Measurements from ENCODE around the gene APC.

APC gene

DNA sequence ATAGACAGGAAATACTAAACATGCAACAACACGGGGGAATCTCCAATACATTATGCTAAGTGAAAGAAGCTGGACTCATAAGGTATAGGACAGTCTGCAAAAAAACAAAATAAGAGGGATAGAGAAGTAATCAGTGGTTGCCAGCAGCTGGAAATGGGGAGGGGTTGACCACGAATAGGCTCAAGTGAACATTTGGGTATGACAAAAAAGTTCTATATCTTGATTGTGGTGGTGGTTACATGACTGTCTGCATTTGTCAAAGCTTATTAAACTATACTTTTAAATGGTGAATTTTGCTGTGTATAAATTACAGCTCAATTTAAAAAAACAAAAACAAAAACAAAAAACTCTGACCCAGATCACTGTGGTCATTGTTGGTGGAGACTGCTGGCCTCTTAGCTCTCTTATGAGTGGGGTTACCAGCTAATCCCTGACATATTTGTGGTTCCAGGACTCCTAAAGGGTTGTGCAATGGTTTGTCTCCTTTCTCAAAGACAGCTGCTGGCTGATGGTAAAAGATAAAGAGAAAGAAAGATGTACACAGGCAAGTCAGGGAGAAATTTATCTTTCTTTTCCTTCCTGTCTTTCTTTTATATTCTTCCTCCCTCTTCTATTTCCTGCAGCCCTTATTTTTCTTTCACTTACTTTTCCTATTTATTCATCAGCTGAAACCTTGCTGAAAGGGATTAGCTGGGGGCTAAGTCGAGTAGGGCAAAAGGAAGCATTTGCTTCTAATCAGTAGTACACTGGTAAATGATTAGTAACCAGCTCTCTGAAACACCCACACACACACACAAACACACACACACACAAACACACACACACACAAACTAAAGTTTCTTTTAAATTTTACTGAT lies 42.6 kb upstream of the APC start:
- TF ChIP-seq ISL1 (CRISPR knock-in tag; IDR thresholded peaks at IDR 0.05) (0 out of 2 replicates have a peak, but pooled peaks have one; percentile 10), ARNTL (CRISPR knock-in tag; IDR thresholded peaks at IDR 0.05; ENCODE audit: borderline replicate concordance, low read depth) (no peak)
- ATAC-seq: peak; percentile 45; the same call in 2 of the 3 replicates

DNA sequence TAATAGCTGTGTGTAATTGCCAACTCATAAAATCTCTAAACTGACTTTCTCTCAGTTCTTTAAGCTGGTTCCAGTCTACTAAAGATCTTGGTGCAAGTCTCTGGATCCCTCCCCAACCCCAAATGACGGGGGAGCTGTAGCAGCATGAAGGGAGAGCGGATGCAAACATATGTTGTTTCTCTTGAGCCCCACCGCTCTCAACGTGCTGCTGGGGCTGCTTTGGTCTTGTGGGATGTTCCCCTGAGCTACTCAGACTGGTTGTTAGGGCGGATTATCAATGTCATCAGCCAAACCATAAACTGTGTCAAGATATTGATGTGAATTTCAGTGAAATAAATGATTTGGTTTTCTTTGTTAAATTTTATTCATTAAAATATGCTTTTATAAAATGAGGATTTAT lies 40.9 kb upstream of the APC start:
- no peak for ATAC-seq
- TF ChIP-seq ARNTL (CRISPR knock-in tag; IDR thresholded peaks at IDR 0.05; ENCODE audit: borderline replicate concordance, low read depth) (no peak), BACH2 (CRISPR knock-in tag; IDR thresholded peaks at IDR 0.05; ENCODE audit: borderline replicate concordance) (no peak), CSDC2 (CRISPR knock-in tag; IDR thresholded peaks at IDR 0.05) (no peak), PPARA (CRISPR knock-in tag; IDR thresholded peaks at IDR 0.05; ENCODE audit: borderline replicate concordance) (no peak), SNAI2 (CRISPR knock-in tag; IDR thresholded peaks at IDR 0.05) (no peak), ZNF565 (CRISPR knock-in tag; conservative IDR thresholded peaks at IDR 0.05; ENCODE audit: low read depth) (no peak), GLIS3 (CRISPR knock-in tag; IDR thresholded peaks at IDR 0.05) (no peak), ZC3H10 (CRISPR knock-in tag; IDR thresholded peaks at IDR 0.05) (no peak), TOX (CRISPR knock-in tag; IDR thresholded peaks at IDR 0.05; ENCODE audit: borderline replicate concordance) (no peak), ZNF70 (CRISPR knock-in tag; IDR thresholded peaks at IDR 0.05) (no peak), ZFP3 (CRISPR knock-in tag; IDR thresholded peaks at IDR 0.05) (no peak), ESRRG (CRISPR knock-in tag; IDR thresholded peaks at IDR 0.05) (no peak), OSR1 (CRISPR knock-in tag; IDR thresholded peaks at IDR 0.05) (no peak), TCF4 (CRISPR knock-in tag; IDR thresholded peaks at IDR 0.05; ENCODE audit: borderline replicate concordance) (no peak), ZFP30 (CRISPR knock-in tag; IDR thresholded peaks at IDR 0.05) (no peak)
- TF ChIP-seq, protein P1, sequence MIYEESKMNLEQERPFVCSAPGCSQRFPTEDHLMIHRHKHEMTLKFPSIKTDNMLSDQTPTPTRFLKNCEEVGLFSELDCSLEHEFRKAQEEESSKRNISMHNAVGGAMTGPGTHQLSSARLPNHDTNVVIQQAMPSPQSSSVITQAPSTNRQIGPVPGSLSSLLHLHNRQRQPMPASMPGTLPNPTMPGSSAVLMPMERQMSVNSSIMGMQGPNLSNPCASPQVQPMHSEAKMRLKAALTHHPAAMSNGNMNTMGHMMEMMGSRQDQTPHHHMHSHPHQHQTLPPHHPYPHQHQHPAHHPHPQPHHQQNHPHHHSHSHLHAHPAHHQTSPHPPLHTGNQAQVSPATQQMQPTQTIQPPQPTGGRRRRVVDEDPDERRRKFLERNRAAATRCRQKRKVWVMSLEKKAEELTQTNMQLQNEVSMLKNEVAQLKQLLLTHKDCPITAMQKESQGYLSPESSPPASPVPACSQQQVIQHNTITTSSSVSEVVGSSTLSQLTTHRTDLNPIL (CRISPR knock-in tag; IDR thresholded peaks at IDR 0.05; ENCODE audit: low read depth): no peak
- TF ChIP-seq, protein P2, sequence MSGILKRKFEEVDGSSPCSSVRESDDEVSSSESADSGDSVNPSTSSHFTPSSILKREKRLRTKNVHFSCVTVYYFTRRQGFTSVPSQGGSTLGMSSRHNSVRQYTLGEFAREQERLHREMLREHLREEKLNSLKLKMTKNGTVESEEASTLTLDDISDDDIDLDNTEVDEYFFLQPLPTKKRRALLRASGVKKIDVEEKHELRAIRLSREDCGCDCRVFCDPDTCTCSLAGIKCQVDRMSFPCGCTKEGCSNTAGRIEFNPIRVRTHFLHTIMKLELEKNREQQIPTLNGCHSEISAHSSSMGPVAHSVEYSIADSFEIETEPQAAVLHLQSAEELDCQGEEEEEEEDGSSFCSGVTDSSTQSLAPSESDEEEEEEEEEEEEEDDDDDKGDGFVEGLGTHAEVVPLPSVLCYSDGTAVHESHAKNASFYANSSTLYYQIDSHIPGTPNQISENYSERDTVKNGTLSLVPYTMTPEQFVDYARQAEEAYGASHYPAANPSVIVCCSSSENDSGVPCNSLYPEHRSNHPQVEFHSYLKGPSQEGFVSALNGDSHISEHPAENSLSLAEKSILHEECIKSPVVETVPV (CRISPR knock-in tag; IDR thresholded peaks at IDR 0.05): no peak
- TF ChIP-seq, protein P3, sequence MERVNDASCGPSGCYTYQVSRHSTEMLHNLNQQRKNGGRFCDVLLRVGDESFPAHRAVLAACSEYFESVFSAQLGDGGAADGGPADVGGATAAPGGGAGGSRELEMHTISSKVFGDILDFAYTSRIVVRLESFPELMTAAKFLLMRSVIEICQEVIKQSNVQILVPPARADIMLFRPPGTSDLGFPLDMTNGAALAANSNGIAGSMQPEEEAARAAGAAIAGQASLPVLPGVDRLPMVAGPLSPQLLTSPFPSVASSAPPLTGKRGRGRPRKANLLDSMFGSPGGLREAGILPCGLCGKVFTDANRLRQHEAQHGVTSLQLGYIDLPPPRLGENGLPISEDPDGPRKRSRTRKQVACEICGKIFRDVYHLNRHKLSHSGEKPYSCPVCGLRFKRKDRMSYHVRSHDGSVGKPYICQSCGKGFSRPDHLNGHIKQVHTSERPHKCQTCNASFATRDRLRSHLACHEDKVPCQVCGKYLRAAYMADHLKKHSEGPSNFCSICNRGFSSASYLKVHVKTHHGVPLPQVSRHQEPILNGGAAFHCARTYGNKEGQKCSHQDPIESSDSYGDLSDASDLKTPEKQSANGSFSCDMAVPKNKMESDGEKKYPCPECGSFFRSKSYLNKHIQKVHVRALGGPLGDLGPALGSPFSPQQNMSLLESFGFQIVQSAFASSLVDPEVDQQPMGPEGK (CRISPR knock-in tag; IDR thresholded peaks at IDR 0.05; ENCODE audit: borderline replicate concordance): no peak

DNA sequence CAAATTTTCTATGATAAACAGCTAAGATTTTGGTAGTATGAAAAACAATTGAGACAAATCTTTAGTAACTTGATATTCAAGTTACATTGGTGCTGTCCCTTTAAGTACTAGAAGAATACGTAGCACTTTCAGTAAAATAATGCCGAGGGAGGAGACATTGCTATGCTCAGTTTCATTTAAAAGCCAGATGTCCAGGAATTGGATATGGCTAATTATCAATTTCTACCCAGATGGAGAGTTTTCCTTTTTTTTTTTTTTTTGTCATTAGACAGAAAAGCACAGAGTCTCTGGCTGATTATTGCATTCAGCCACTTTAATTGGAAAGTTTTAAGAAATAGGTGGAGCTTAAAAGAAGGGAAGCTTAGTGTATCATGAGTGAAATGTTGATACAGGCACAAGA lies 40.4 kb upstream of the APC start:
- TF ChIP-seq, protein P2 (CRISPR knock-in tag; IDR thresholded peaks at IDR 0.05): no peak
- TF ChIP-seq TCF4 (CRISPR knock-in tag; IDR thresholded peaks at IDR 0.05; ENCODE audit: borderline replicate concordance): peak; percentile 44; the same call in 1 of the 2 replicates
- no peak for ATAC-seq

DNA sequence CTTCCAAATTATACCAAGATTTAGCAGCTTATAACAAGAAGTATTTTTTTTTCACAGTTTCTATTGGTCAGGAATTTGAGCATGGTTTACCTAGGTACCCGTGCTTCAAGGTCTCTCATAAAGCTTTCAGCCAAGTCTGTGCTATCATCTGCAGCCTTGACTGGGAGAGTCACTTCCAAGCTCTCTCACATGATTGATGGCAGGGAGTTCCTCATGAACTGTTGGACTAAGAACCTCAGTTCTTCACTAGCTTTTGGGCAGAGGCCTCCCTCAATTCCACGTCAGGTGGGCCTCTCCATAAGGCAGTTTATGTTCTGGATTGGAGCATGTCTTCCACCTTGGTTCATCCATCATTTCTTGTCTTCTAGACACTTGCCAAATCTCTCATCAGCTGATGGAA lies 39.9 kb upstream of the APC start:
- ATAC-seq: no peak
- TF ChIP-seq RARB (CRISPR knock-in tag; IDR thresholded peaks at IDR 0.05) (no peak), BACH2 (CRISPR knock-in tag; IDR thresholded peaks at IDR 0.05; ENCODE audit: borderline replicate concordance) (no peak), ZNF70 (CRISPR knock-in tag; IDR thresholded peaks at IDR 0.05) (no peak), ZFP3 (CRISPR knock-in tag; IDR thresholded peaks at IDR 0.05) (no peak), ZNF565 (CRISPR knock-in tag; conservative IDR thresholded peaks at IDR 0.05; ENCODE audit: low read depth) (no peak), ZNF8 (CRISPR knock-in tag; IDR thresholded peaks at IDR 0.05) (no peak), TOX (CRISPR knock-in tag; IDR thresholded peaks at IDR 0.05; ENCODE audit: borderline replicate concordance) (no peak), OSR1 (CRISPR knock-in tag; IDR thresholded peaks at IDR 0.05) (no peak), ESRRG (CRISPR knock-in tag; IDR thresholded peaks at IDR 0.05) (no peak), ARNTL (CRISPR knock-in tag; IDR thresholded peaks at IDR 0.05; ENCODE audit: borderline replicate concordance, low read depth) (no peak), PPARA (CRISPR knock-in tag; IDR thresholded peaks at IDR 0.05; ENCODE audit: borderline replicate concordance) (no peak), ISL1 (CRISPR knock-in tag; IDR thresholded peaks at IDR 0.05) (no peak)
- TF ChIP-seq, protein P3 (CRISPR knock-in tag; IDR thresholded peaks at IDR 0.05; ENCODE audit: borderline replicate concordance): no peak
- TF ChIP-seq, protein P1 (CRISPR knock-in tag; IDR thresholded peaks at IDR 0.05; ENCODE audit: low read depth): no peak

All from SK-N-SH treated with all-trans-retinoic acid at 6 μM for 48 hours (cell line).